H1 (cell line): Measurements from ENCODE around the gene TNS1. TPM values are rescaled to one million over a fixed set of nuclear protein-coding genes. Genes with fewer than 3 reads are reported as not detected.

Experiments
- CTCF ChIA-PET: fragments of 300-600 bp; sonication (Branson Sonifier 250); formaldehyde crosslinking; loops from one replicate; lab custom pipeline; 2021; ENCODE audit not compliant: partially characterized antibody; lab: Charles Lee
- POLR2A ChIA-PET: fragments of 300-600 bp; sonication (Branson Sonifier 250); formaldehyde crosslinking; loops from one replicate; lab custom pipeline; 2021; ENCODE audit warnings: inconsistent platforms; ENCODE audit not compliant: partially characterized antibody; lab: Charles Lee
- DNase-seq, 2 experiments: peaks; one replicate each; pipeline versions ENCODE4 v3.0.0 to v3.0.0-alpha.2; 2010 to 2022; ENCODE audit warnings: low spot score in 2 of 2, low read depth in 1 of 2, mixed read lengths in 1 of 2
- FAIRE-seq: peaks from 2 replicates; lab custom pipeline; 2011; peaks lifted over from hg19 to GRCh38; lab: Jason Lieb, UNC
- H2AFZ ChIP-seq: 2 replicates; pipeline ENCODE4 v1.8.1; 2012; ENCODE audit warnings: low read length, inconsistent platforms
- H2AK5ac ChIP-seq: 2 replicates; pipeline ENCODE4 v1.6.1; 2013; ENCODE audit warnings: low read depth, low read length
- H2BK120ac ChIP-seq: replicated peaks from 2 replicates; pipeline ENCODE3; 2013; ENCODE audit warnings: low read depth, low read length, inconsistent platforms
- H2BK12ac ChIP-seq: 2 replicates; pipeline ENCODE4 v1.6.1; 2013; ENCODE audit warnings: low read depth, low read length
- H2BK15ac ChIP-seq: 2 replicates; pipeline ENCODE4 v1.6.1; 2013; ENCODE audit warnings: low read length
- H2BK20ac ChIP-seq: 2 replicates; pipeline ENCODE4 v1.6.1; 2013; ENCODE audit warnings: low read length
- H2BK5ac ChIP-seq: 2 replicates; pipeline ENCODE4 v1.6.1; 2013; ENCODE audit warnings: low read depth, low read length
- H3K14ac ChIP-seq: 2 replicates; pipeline ENCODE4 v1.6.1; 2013; ENCODE audit warnings: inconsistent platforms; ENCODE audit not compliant: insufficient read length
- H3K18ac ChIP-seq: 2 replicates; pipeline ENCODE4 v1.6.1; 2013; ENCODE audit warnings: low read length; ENCODE audit errors: extremely low read depth
- H3K23ac ChIP-seq: 2 replicates; pipeline ENCODE4 v1.6.1; 2013; ENCODE audit warnings: inconsistent platforms; ENCODE audit not compliant: insufficient read length
- H3K23me2 ChIP-seq: 2 replicates; pipeline ENCODE4 v1.6.1; 2013; ENCODE audit warnings: low read depth, low read length
- H3K27ac ChIP-seq: 2 replicates; pipeline ENCODE4 v1.6.1; 2011; ENCODE audit warnings: low read depth, low read length, inconsistent platforms
- H3K27me3 ChIP-seq, 4 experiments: replicated peaks in 1 of 4; 1 replicate in 1 of 4; 2 replicates in 3 of 4; pipeline versions ENCODE4 v1.6.1 to v1.8.1; 2011 to 2013; ENCODE audit warnings: low read length in 3 of 4, mild to moderate bottlenecking in 3 of 4, inconsistent platforms in 2 of 4, mixed read lengths in 2 of 4, moderate library complexity in 1 of 4; ENCODE audit not compliant: control insufficient read depth in 3 of 4, insufficient read depth in 3 of 4; ENCODE audit errors: extremely low read depth in 1 of 4
- H3K36me3 ChIP-seq, 4 experiments: 2 replicates each; pipeline versions ENCODE4 v1.6.1 to v1.8.1; 2011 to 2013; ENCODE audit warnings: mild to moderate bottlenecking in 4 of 4, low read length in 3 of 4, moderate library complexity in 2 of 4, control low read depth in 1 of 4, inconsistent platforms in 1 of 4; ENCODE audit not compliant: insufficient read depth in 4 of 4, control insufficient read depth in 2 of 4
- H3K4ac ChIP-seq: replicated peaks from 2 replicates; pipeline ENCODE3; 2013; ENCODE audit warnings: low read length, low read depth, mixed read lengths, inconsistent platforms; ENCODE audit not compliant: insufficient read length
- H3K4me1 ChIP-seq, 4 experiments: replicated peaks in 1 of 4; 1 replicate in 1 of 4; 2 replicates in 3 of 4; pipeline versions ENCODE4 v1.6.1 to v1.8.1; 2011 to 2013; ENCODE audit warnings: low read length in 3 of 4, inconsistent platforms in 2 of 4, mixed read lengths in 1 of 4; ENCODE audit not compliant: insufficient read depth in 4 of 4, control insufficient read depth in 3 of 4
- H3K4me2 ChIP-seq, 2 experiments: 2 replicates each; pipeline versions ENCODE4 v1.6.1 to v1.8.1; 2011 to 2013; ENCODE audit warnings: low read depth in 2 of 2, low read length in 2 of 2, control low read depth in 1 of 2, inconsistent platforms in 1 of 2, mild to moderate bottlenecking in 1 of 2; ENCODE audit not compliant: insufficient read depth in 1 of 2
- H3K4me3 ChIP-seq, 4 experiments: fragments of 200-600, 300-600 bp in 1 of 4; sonication (generic), shearing (Covaris generic), sonication (Bioruptor Twin) in 1 of 4; 2 replicates each; pipeline versions ENCODE4 v1.5.1 to v1.8.1; 2011 to 2016; ENCODE audit warnings: low read length in 4 of 4, low read depth in 3 of 4, control low read depth in 2 of 4, inconsistent platforms in 2 of 4, mild to moderate bottlenecking in 2 of 4, mixed read lengths in 1 of 4, moderate library complexity in 1 of 4; ENCODE audit not compliant: insufficient read depth in 2 of 4; ENCODE audit errors: extremely low read depth in 1 of 4
- H3K56ac ChIP-seq: replicated peaks from 2 replicates; pipeline ENCODE3; 2013; ENCODE audit warnings: low read depth, mild to moderate bottlenecking, mixed read lengths, low read length, inconsistent platforms; ENCODE audit not compliant: insufficient read length
- H3K79me1 ChIP-seq: 2 replicates; pipeline ENCODE4 v1.6.1; 2013; ENCODE audit warnings: low read depth, low read length, control low read depth
- H3K79me2 ChIP-seq, 2 experiments: 2 replicates each; pipeline versions ENCODE4 v1.6.1 to v1.8.1; 2012 to 2013; ENCODE audit warnings: low read length in 2 of 2, mild to moderate bottlenecking in 2 of 2, inconsistent platforms in 1 of 2; ENCODE audit not compliant: insufficient read depth in 2 of 2, control insufficient read depth in 1 of 2
- H3K9ac ChIP-seq, 4 experiments: replicated peaks in 1 of 4; 1 replicate in 1 of 4; 2 replicates in 3 of 4; pipeline versions ENCODE4 v1.6.1 to v1.8.1; 2011 to 2013; ENCODE audit warnings: low read depth in 3 of 4, low read length in 3 of 4, control low read depth in 2 of 4, mild to moderate bottlenecking in 2 of 4, moderate library complexity in 2 of 4, inconsistent platforms in 1 of 4; ENCODE audit errors: extremely low read depth in 1 of 4
- H3K9me3 ChIP-seq, 2 experiments: 2 replicates each; pipeline versions ENCODE4 v1.6.1 to v1.8.1; 2012 to 2013; ENCODE audit warnings: mild to moderate bottlenecking in 2 of 2, moderate library complexity in 2 of 2, control low read depth in 1 of 2, inconsistent platforms in 1 of 2, low read depth in 1 of 2, low read length in 1 of 2, mixed read lengths in 1 of 2; ENCODE audit not compliant: insufficient read depth in 2 of 2
- H4K20me1 ChIP-seq, 2 experiments: replicated peaks in 1 of 2; 2 replicates each; pipeline versions ENCODE3 to v1.8.1; 2011 to 2013; ENCODE audit warnings: inconsistent platforms in 2 of 2, low read length in 2 of 2, mild to moderate bottlenecking in 1 of 2; ENCODE audit not compliant: insufficient read depth in 2 of 2, control insufficient read depth in 1 of 2
- H4K5ac ChIP-seq: 2 replicates; pipeline ENCODE4 v1.6.1; 2013; ENCODE audit warnings: low read length, low read depth, mixed read lengths, inconsistent platforms; ENCODE audit not compliant: insufficient read length
- H4K8ac ChIP-seq: 2 replicates; pipeline ENCODE4 v1.8.0; 2013; ENCODE audit warnings: mild to moderate bottlenecking, moderate library complexity, low read length, inconsistent platforms; ENCODE audit not compliant: insufficient read depth; ENCODE audit errors: extremely low read depth
- H4K91ac ChIP-seq: replicated peaks from 2 replicates; pipeline ENCODE3; 2013; ENCODE audit warnings: low read length, mixed read lengths, inconsistent platforms; ENCODE audit not compliant: insufficient read length
- ATF3 ChIP-seq: IDR thresholded peaks from 2 replicates; pipeline ENCODE4 v1.6.1; 2011; ENCODE audit warnings: low read depth, mild to moderate bottlenecking, low read length; ENCODE audit not compliant: insufficient read depth
- BCL11A ChIP-seq, 2 experiments: IDR thresholded peaks; one replicate each; pipeline ENCODE4 v1.6.1; 2011; ENCODE audit warnings: low read depth in 2 of 2, low read length in 2 of 2, mild to moderate bottlenecking in 2 of 2
- CHD2 ChIP-seq: IDR thresholded peaks from 2 replicates; pipeline ENCODE4 v1.6.1; 2012; ENCODE audit warnings: low read length, improper control_type of control experiment
- EZH2 ChIP-seq: fragments of 200-600 bp; sonication (generic); IDR thresholded peaks from 2 replicates; pipeline ENCODE4 v1.7.1; 2012; ENCODE audit warnings: low read depth, mild to moderate bottlenecking, moderate library complexity, low read length, inconsistent platforms; ENCODE audit not compliant: severe bottlenecking
- KDM1A ChIP-seq: fragments of 200-600, 300-600 bp; sonication (generic); IDR thresholded peaks from 2 replicates; pipeline ENCODE4 v1.7.1; 2016; ENCODE audit warnings: mild to moderate bottlenecking, low read length, borderline replicate concordance
- RBBP5 ChIP-seq: IDR thresholded peaks from 2 replicates; pipeline ENCODE4 v1.7.1; 2012; ENCODE audit warnings: low read depth, mild to moderate bottlenecking, inconsistent platforms, low read length, moderate library complexity, borderline replicate concordance
- RXRA ChIP-seq: IDR thresholded peaks from 2 replicates; pipeline ENCODE4 v1.6.1; 2011; ENCODE audit warnings: low read depth, mild to moderate bottlenecking, low read length, moderate library complexity; ENCODE audit not compliant: insufficient read depth
- SP4 ChIP-seq: IDR thresholded peaks from 2 replicates; pipeline ENCODE4 v1.6.1; 2012; ENCODE audit warnings: low read length, inconsistent platforms
- SUZ12 ChIP-seq: fragments of 200-600 bp; sonication (generic); IDR thresholded peaks from 2 replicates; pipeline ENCODE4 v1.6.1; 2012; ENCODE audit warnings: mild to moderate bottlenecking, inconsistent platforms, low read length, moderate library complexity, mixed read lengths
- TBP ChIP-seq: IDR thresholded peaks from 2 replicates; pipeline ENCODE4 v1.6.1; 2011; ENCODE audit warnings: low read depth, low read length, improper control_type of control experiment
- TCF12 ChIP-seq: IDR thresholded peaks from 2 replicates; pipeline ENCODE4 v1.6.1; 2011; ENCODE audit warnings: low read depth, mild to moderate bottlenecking, low read length
- YY1 ChIP-seq: IDR thresholded peaks from 2 replicates; pipeline ENCODE4 v1.6.1; 2011; ENCODE audit warnings: low read depth, mild to moderate bottlenecking, low read length
- WGBS, 2 experiments: shearing (Covaris generic) in 1 of 2; methylation state at CpG; one replicate each; pipeline versions ENCODE4 v1.1.6 to v1.1.7; 2013 to 2015; ENCODE audit warnings: low lambda C conversion rate in 2 of 2, mixed read lengths in 2 of 2, inconsistent platforms in 1 of 2, low coverage in 1 of 2, missing lambda C conversion rate in 1 of 2; ENCODE audit not compliant: insufficient replicate concordance in 2 of 2, insufficient coverage in 1 of 2, insufficient read length in 1 of 2; ENCODE audit errors: extremely low coverage in 1 of 2, missing lambda C conversion rate in 1 of 2; 5-methylcytosine and 5-hydroxymethylcytosine counted together
- polyA plus RNA-seq, 7 experiments: library from polyadenylated mRNA; depleted of rRNA in 3 of 7; stranded (reverse) in 5 of 7; unstranded in 2 of 7; fragments of >200 nt in 5 of 7; fragments of 200-250 nt in 2 of 7; gene quantifications; 1 replicate in 5 of 7; 2 replicates in 1 of 7; 4 replicates in 1 of 7; pipeline versions ENCODE4 v1.2.1 to v1.2.3, GENCODE V29; 2011 to 2013; ENCODE audit warnings: missing spikeins in 2 of 7, mixed read lengths in 2 of 7
- total RNA-seq: library from RNA; stranded (reverse); fragmentation: NEBNext Ultra II Directional; extraction: Animal tissue kit (Norgen Biotek cat#: 25700); gene quantifications from 2 replicates; pipeline ENCODE4 v1.2.1, GENCODE V29; 2021

TNS1 gene
- total and polyA plus RNA-seq, 2 of the 8 experiments (the other 6 are each of a cell fraction or from before 2014, with no cell fraction given) = 1.5 to 5.1 TPM

DNA sequence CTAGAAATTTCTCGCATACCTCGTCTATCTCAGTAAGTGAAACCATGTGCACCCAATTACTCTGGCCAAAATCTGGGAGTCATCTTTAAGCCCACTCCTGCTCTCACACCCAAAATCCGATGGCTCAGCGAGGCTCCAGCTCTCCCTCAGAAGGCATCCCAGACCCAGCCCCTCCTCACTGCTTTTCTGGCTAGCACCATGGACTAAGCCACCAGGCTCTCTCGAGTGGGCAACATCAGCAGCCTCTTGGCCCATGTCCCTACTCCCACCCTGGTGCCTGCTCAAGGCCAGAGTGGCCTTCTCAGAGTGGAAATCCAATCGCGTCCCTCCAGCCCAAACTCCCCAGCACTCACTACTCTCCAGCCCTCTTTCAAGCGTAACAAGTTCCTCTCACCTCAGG is 27.2 kb downstream of the TNS1 start:
- DNase-seq = no peak
- Histone ChIP-seq H2BK5ac (no peak overlapping the region), H3K36me3 (no peaks in the 10 kb centered on the region), H4K8ac (no peak overlapping the region), H3K4me1 (peaks cover 3 to 12% (median 7%) of the 10 kb centered on the region in 4 experiments), H3K9me3 (no peaks in the 10 kb centered on the region), H2AFZ (no peak overlapping the region), H4K20me1 (peaks cover 0 to 3% of the 10 kb centered on the region in 2 experiments), H3K4me2 (no peak overlapping the region), H3K23me2 (peaks cover 6% of the 10 kb centered on the region; the same call in 1 of the 2 replicates), H3K79me1 (no peaks in the 10 kb centered on the region), H3K27ac (no peak overlapping the region), H3K4me3 (no peak overlapping the region), H3K27me3 (peaks cover 0 to 26% (median 20%) of the 10 kb centered on the region in 4 experiments; a peak in 6 of 7 replicates), H3K14ac (no peak overlapping the region), H3K56ac (no peak overlapping the region), H4K5ac (no peak overlapping the region), H2BK120ac (no peak overlapping the region), H3K18ac (no peak overlapping the region), H2AK5ac (no peak overlapping the region), H3K4ac (no peak overlapping the region), H3K9ac (no peak overlapping the region), H3K23ac (no peak overlapping the region), H2BK20ac (no peak overlapping the region), H3K79me2 (no peaks in the 10 kb centered on the region), H2BK12ac (no peak overlapping the region), H4K91ac (no peak overlapping the region), H2BK15ac (no peak overlapping the region)
- TF ChIP-seq TCF12 = no peak
- TF ChIP-seq RXRA = no peak
- TF ChIP-seq CHD2 = no peak
- TF ChIP-seq KDM1A = no peak
- no peak for TF ChIP-seq SUZ12
- no peak for TF ChIP-seq TBP
- TF ChIP-seq EZH2 = no peak
- TF ChIP-seq YY1 = no peak
- no peak for TF ChIP-seq BCL11A (IDR thresholded peaks at IDR 0.05; ENCODE audit: low read depth in 2 of 2, low read length in 2 of 2)
- no peak for TF ChIP-seq ATF3
- TF ChIP-seq SP4 = no peak
- TF ChIP-seq RBBP5 = no peak
- ChIA-PET POLR2A (no interaction called here), CTCF (interaction anchor here (0.9 to 3.5 kb wide), 8 partner anchors 10 to 187 kb away, joined by 3 to 10 read pairs (median 3); no protein-coding TSS in a partner anchor)
- FAIRE-seq = no peak
- 93% methylated on average over 8 of the region's 8 CpGs; no CpG with 5 or more reads in 1 of the 2 experiments for whole genome bisulfite sequencing, 2 experiments
